T-cell (primary cell): ENCODE measurements around the gene NAV2. TPM values are rescaled to one million over a fixed set of nuclear protein-coding genes. Genes with fewer than 3 reads are reported as not detected.

ENCODE experiments used
- ATAC-seq, 4 experiments: fragments of 200-7000 bp in 3 of 4; fragments of 150-1000 bp in 1 of 4; cut with Tn5 transposase; replicated peaks in 1 of 4; 1 replicate in 3 of 4; 2 replicates in 1 of 4; pipeline ENCODE4 v1.10.0; 2021; ENCODE audit warnings: moderate library complexity in 3 of 4, mild to moderate bottlenecking in 2 of 4, moderate number of reproducible peaks in 1 of 4
- CTCF ChIA-PET, 2 donors: fragments of 300-600 bp; sonication (Branson Sonifier 250); formaldehyde crosslinking; loops; one replicate each; lab custom pipeline; 2022; ENCODE audit warnings: antibody characterized with exemption in 2 of 2; lab: Charles Lee
- POLR2A ChIA-PET, 2 donors: fragments of 300-600 bp; sonication (Branson Sonifier 250); formaldehyde crosslinking; loops; one replicate each; lab custom pipeline; 2022; ENCODE audit warnings: antibody characterized with exemption in 2 of 2; lab: Charles Lee
- DNase-seq, 35 experiments: peaks; one replicate each; pipeline versions ENCODE4 v3.0.0 to v3.0.0-alpha.2; 2013 to 2023
- H3K27ac ChIP-seq: one replicate; pipeline ENCODE4 v1.5.1; 2013; ENCODE audit warnings: low read length
- H3K27me3 ChIP-seq, 2 experiments: replicated peaks in 1 of 2; 1 replicate in 1 of 2; 2 replicates in 1 of 2; pipeline versions ENCODE4 v1.6.1 to v1.7.0; 2013; ENCODE audit warnings: low read length in 1 of 2, mixed read lengths in 1 of 2; ENCODE audit not compliant: control insufficient read depth in 2 of 2, insufficient read depth in 2 of 2; ENCODE audit errors: extremely low read depth in 1 of 2
- H3K36me3 ChIP-seq, 2 donors: 1 replicate in 1 of 2; 2 replicates in 1 of 2; pipeline versions ENCODE4 v1.6.1 to v1.7.0; 2013; ENCODE audit warnings: low read length in 1 of 2; ENCODE audit not compliant: control insufficient read depth in 2 of 2, insufficient read depth in 1 of 2; ENCODE audit errors: extremely low read depth in 1 of 2
- H3K4me1 ChIP-seq, 2 experiments: 1 replicate in 1 of 2; 2 replicates in 1 of 2; pipeline versions ENCODE4 v1.6.1 to v1.7.0; 2013; ENCODE audit warnings: low read length in 2 of 2, mixed read lengths in 1 of 2; ENCODE audit not compliant: insufficient read depth in 2 of 2, control insufficient read depth in 1 of 2; ENCODE audit errors: extremely low read depth in 1 of 2
- H3K4me3 ChIP-seq, 2 donors: 1 replicate in 1 of 2; 2 replicates in 1 of 2; pipeline versions ENCODE4 v1.5.1 to v1.7.0; 2013; ENCODE audit warnings: mild to moderate bottlenecking in 2 of 2, low read length in 1 of 2, moderate library complexity in 1 of 2; ENCODE audit not compliant: control insufficient read depth in 1 of 2; ENCODE audit errors: extremely low read depth in 1 of 2
- H3K9me3 ChIP-seq: 2 replicates; pipeline ENCODE4 v1.7.0; 2013
- H3K27ac Mint-ChIP-seq, 2 donors: one replicate each; pipeline ENCODE4 v1.8.0; 2020 to 2021; ENCODE audit warnings: mild to moderate bottlenecking in 2 of 2, mixed read lengths in 2 of 2
- H3K27me3 Mint-ChIP-seq, 2 donors: one replicate each; pipeline ENCODE4 v1.8.0; 2021 to 2022; ENCODE audit warnings: mixed read lengths in 2 of 2
- H3K36me3 Mint-ChIP-seq: one replicate; pipeline ENCODE4 v1.8.0; 2021; ENCODE audit warnings: mixed read lengths
- H3K4me1 Mint-ChIP-seq, 3 donors: one replicate each; pipeline ENCODE4 v1.8.0; 2020 to 2022; ENCODE audit warnings: mixed read lengths in 3 of 3, mild to moderate bottlenecking in 1 of 3
- H3K4me3 Mint-ChIP-seq, 3 donors: one replicate each; pipeline ENCODE4 v1.8.0; 2020 to 2022; ENCODE audit warnings: mild to moderate bottlenecking in 3 of 3, mixed read lengths in 3 of 3, moderate library complexity in 3 of 3
- H3K9me3 Mint-ChIP-seq, 3 donors: one replicate each; pipeline ENCODE4 v1.8.0; 2020 to 2022; ENCODE audit warnings: mixed read lengths in 3 of 3
- WGBS: methylation state at CpG from one replicate; pipeline ENCODE4 v1.1.5; 2013; ENCODE audit warnings: missing lambda C conversion rate; ENCODE audit not compliant: insufficient coverage; 5-methylcytosine and 5-hydroxymethylcytosine counted together
- total RNA-seq, 35 experiments: library from RNA in 6 of 35; stranded (reverse) in 6 of 35; fragments of 120-200 nt in 1 of 35; gene quantifications; one replicate each; pipeline versions ENCODE4 v1.2.1 to v1.2.4 and lab custom pipeline; 2013 to 2026

The NAV2 gene
- total RNA-seq, 5 donors from 2014 or later (not counting 1 experiment from before 2014, with no cell fraction given) = 0.55 to 3.0 (median 1.8) TPM

- H3K4me3 ChIP-seq = no peak overlapping the region
- ATAC-seq = no peak
- Mint-ChIP-seq H3K4me3 (no peak overlapping the region), H3K36me3 (no peaks in the 10 kb centered on the region), H3K4me1 (no peaks in the 10 kb centered on the region), H3K27ac (no peak overlapping the region), H3K9me3 (no peaks in the 10 kb centered on the region), H3K27me3 (peaks cover 0 to 8% of the 10 kb centered on the region in 2 donors)
- no peaks in the 10 kb centered on the region for H3K9me3 ChIP-seq
- ChIA-PET CTCF (no interaction called here), POLR2A (interaction anchor here in 1 of 2 donors (0.6 kb wide), 1 partner anchor 1489 kb away, joined by 4 read pairs; no protein-coding TSS in a partner anchor)
- DNase-seq = no peak
- no peak overlapping the region for H3K27ac ChIP-seq
- 92% methylated on average over 9 of the region's 9 CpGs for WGBS
- no peaks in the 10 kb centered on the region for H3K36me3 ChIP-seq
- H3K4me1 ChIP-seq = no peaks in the 10 kb centered on the region
- H3K27me3 ChIP-seq = peaks cover 0 to 3% of the 10 kb centered on the region in 2 experiments
Observed at GRCh38 chr11:20048707-20049106, 336.1 kb downstream of the NAV2 start.

DNA sequence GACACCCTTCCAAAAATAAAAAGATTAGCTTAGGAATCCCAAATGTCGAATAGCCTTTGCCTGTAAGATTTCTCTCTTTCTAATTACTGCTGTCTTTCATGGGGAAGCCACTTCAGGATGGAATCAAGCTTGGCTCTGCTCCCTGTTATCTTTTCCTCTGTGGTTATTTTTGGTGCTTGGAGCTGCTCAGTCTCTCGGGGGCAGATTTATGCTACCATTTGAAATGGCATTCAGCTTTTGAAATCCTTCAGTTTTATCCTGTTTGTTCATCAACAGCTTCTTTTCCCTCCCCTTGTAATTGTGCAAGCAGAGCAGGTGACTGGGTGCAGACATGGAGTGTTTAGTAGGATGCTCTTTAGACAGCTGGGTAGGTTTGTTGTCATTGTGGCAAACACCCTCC lies 336.6 kb downstream of the NAV2 start:
- Histone ChIP-seq H3K27ac (no peak overlapping the region), H3K9me3 (no peaks in the 10 kb centered on the region), H3K36me3 (no peaks in the 10 kb centered on the region), H3K27me3 (peaks cover 0 to 3% of the 10 kb centered on the region in 2 experiments), H3K4me1 (no peaks in the 10 kb centered on the region), H3K4me3 (no peak overlapping the region)
- Mint-ChIP-seq H3K27ac (no peak overlapping the region), H3K4me3 (no peak overlapping the region), H3K36me3 (no peaks in the 10 kb centered on the region), H3K4me1 (no peaks in the 10 kb centered on the region), H3K9me3 (no peaks in the 10 kb centered on the region), H3K27me3 (peaks cover 0 to 8% of the 10 kb centered on the region in 2 donors)
- DNase-seq (no peak), ATAC-seq (no peak)
- WGBS = 100% methylated on average over 1 of the region's 2 CpGs
- POLR2A ChIA-PET = interaction anchor here in 1 of 2 donors (0.6 kb wide), 1 partner anchor 1490 kb away, joined by 4 read pairs; no protein-coding TSS in a partner anchor
- CTCF ChIA-PET = no interaction called here

GRCh38 chr11:20050048-20050447 lies 337.4 kb downstream of the NAV2 start:
- Mint-ChIP-seq H3K27ac (no peak overlapping the region), H3K4me3 (no peak overlapping the region), H3K27me3 (peaks cover 0 to 8% of the 10 kb centered on the region in 2 donors), H3K9me3 (no peaks in the 10 kb centered on the region), H3K4me1 (no peaks in the 10 kb centered on the region), H3K36me3 (no peaks in the 10 kb centered on the region)
- DNase-seq (no peak), ATAC-seq (no peak)
- no peaks in the 10 kb centered on the region for H3K36me3 ChIP-seq
- no peaks in the 10 kb centered on the region for H3K9me3 ChIP-seq
- whole genome bisulfite sequencing = 93% methylated on average over 2 of the region's 4 CpGs
- peaks cover 0 to 3% of the 10 kb centered on the region in 2 experiments for H3K27me3 ChIP-seq
- H3K4me3 ChIP-seq = no peak overlapping the region
- ChIA-PET POLR2A (no interaction called here), CTCF (no interaction called here)
- H3K4me1 ChIP-seq = no peaks in the 10 kb centered on the region
- H3K27ac ChIP-seq = no peak overlapping the region

- Histone ChIP-seq H3K4me1 (no peaks in the 10 kb centered on the region), H3K4me3 (no peak overlapping the region), H3K36me3 (no peaks in the 10 kb centered on the region), H3K9me3 (no peaks in the 10 kb centered on the region), H3K27me3 (no peaks in the 10 kb centered on the region), H3K27ac (no peak overlapping the region)
- H3K4me3 Mint-ChIP-seq = no peak overlapping the region
- H3K4me1 Mint-ChIP-seq = no peaks in the 10 kb centered on the region
- ATAC-seq (no peak), DNase-seq (no peak)
- CTCF ChIA-PET = no interaction called here
- H3K9me3 Mint-ChIP-seq = no peaks in the 10 kb centered on the region
- 78% methylated on average over 8 of the region's 9 CpGs for WGBS
- peaks cover 0 to 8% of the 10 kb centered on the region in 2 donors for H3K27me3 Mint-ChIP-seq
- no peak overlapping the region for H3K27ac Mint-ChIP-seq
- H3K36me3 Mint-ChIP-seq = no peaks in the 10 kb centered on the region
- POLR2A ChIA-PET = no interaction called here
Observed at GRCh38 chr11:20050551-20051333, 338.1 kb downstream of the NAV2 start.

- Mint-ChIP-seq H3K4me1 (no peaks in the 10 kb centered on the region), H3K9me3 (no peaks in the 10 kb centered on the region), H3K36me3 (no peaks in the 10 kb centered on the region), H3K27me3 (peaks cover 0 to 8% of the 10 kb centered on the region in 2 donors), H3K27ac (no peak overlapping the region), H3K4me3 (no peak overlapping the region)
- WGBS = 50% methylated on average over 2 of the region's 5 CpGs
- no peak overlapping the region for H3K27ac ChIP-seq
- no peaks in the 10 kb centered on the region for H3K27me3 ChIP-seq
- ChIA-PET CTCF (no interaction called here), POLR2A (no interaction called here)
- H3K9me3 ChIP-seq = no peaks in the 10 kb centered on the region
- DNase-seq (no peak), ATAC-seq (no peak)
- H3K4me3 ChIP-seq = no peak overlapping the region
- H3K36me3 ChIP-seq = no peaks in the 10 kb centered on the region
- no peaks in the 10 kb centered on the region for H3K4me1 ChIP-seq
Observed at GRCh38 chr11:20051469-20052399, 339.1 kb downstream of the NAV2 start.

GRCh38 chr11:20053572-20053971 lies 340.9 kb downstream of the NAV2 start:
- no peak overlapping the region for H3K4me3 Mint-ChIP-seq
- no peaks in the 10 kb centered on the region for H3K36me3 Mint-ChIP-seq
- POLR2A ChIA-PET = no interaction called here
- CTCF ChIA-PET = no interaction called here
- H3K4me3 ChIP-seq = no peak overlapping the region
- ATAC-seq (no peak), DNase-seq (no peak)
- H3K4me1 Mint-ChIP-seq = no peaks in the 10 kb centered on the region
- no peaks in the 10 kb centered on the region for H3K36me3 ChIP-seq
- H3K27me3 ChIP-seq = no peaks in the 10 kb centered on the region
- no peak overlapping the region for H3K27ac Mint-ChIP-seq
- no peaks in the 10 kb centered on the region for H3K9me3 Mint-ChIP-seq
- H3K4me1 ChIP-seq = no peaks in the 10 kb centered on the region
- no peaks in the 10 kb centered on the region for H3K9me3 ChIP-seq
- peaks cover 0 to 3% of the 10 kb centered on the region in 2 donors for H3K27me3 Mint-ChIP-seq
- no peak overlapping the region for H3K27ac ChIP-seq
- WGBS = no CpG with 5 or more reads among the region's 4 CpGs
